ENCODE data around the gene MYBPC2. TPM values are rescaled to one million over a fixed set of nuclear protein-coding genes. Genes with fewer than 3 reads are reported as not detected.

MYBPC2 gene
- total and polyA plus RNA-seq, 2 donors (not counting 1 experiment from before 2014, with no cell fraction given), result 1.1 to 1.7 TPM

GRCh38 chr19:50415661-50416033 lies 17.0 kb upstream of the MYBPC2 start:
- Histone ChIP-seq H4K20me1 (ENCODE audit: control insufficient read depth, insufficient read depth, low read length, poor library complexity, severe bottlenecking) (peaks cover 16% of the 10 kb centered on the region), H3K4me3 (ENCODE audit: control extremely low read depth in 1 of 5, extremely low read depth in 1 of 5, insufficient read depth in 1 of 5, low read depth in 2 of 5, low read length in 4 of 5) (peak overlapping the region in 4 of 5 experiments; percentile 44 to 60 (median 52)), H3K9me3 (ENCODE audit: control extremely low read depth in 1 of 3, control insufficient read depth in 2 of 3, insufficient read depth in 1 of 3, low read length in 2 of 3) (no peaks in the 10 kb centered on the region), H3K27ac (ENCODE audit: low read length in 2 of 2) (peak overlapping the region; percentile 97 to 98), H3K4me1 (ENCODE audit: control insufficient read depth in 2 of 2, insufficient read depth in 2 of 2, low read length in 2 of 2) (peaks cover 31 to 54% of the 10 kb centered on the region in 2 donors), H3K79me2 (ENCODE audit: control insufficient read depth, insufficient read depth, low read length) (peaks cover 38% of the 10 kb centered on the region), H3K9ac (ENCODE audit: low read length) (peak overlapping the region; percentile 63), H3K4me2 (replicated peaks; ENCODE audit: low read depth, low read length, poor library complexity, severe bottlenecking) (peak overlapping the region; percentile 97), H2AFZ (ENCODE audit: insufficient read depth, low read depth, low read length, poor library complexity, severe bottlenecking) (peak overlapping the region; percentile 10), H3K27me3 (replicated peaks in 1 of 4; ENCODE audit: control extremely low read depth in 1 of 4, control insufficient read depth in 3 of 4, insufficient read depth in 4 of 4, low read length in 3 of 4) (no peaks in the 10 kb centered on the region), H3K36me3 (replicated peaks in 1 of 2; ENCODE audit: control extremely low read depth in 1 of 2, control insufficient read depth in 1 of 2, extremely low read depth in 1 of 2, insufficient read depth in 2 of 2, low read length in 1 of 2) (peaks cover 0 to 6% of the 10 kb centered on the region in 2 experiments)
- peak overlapping the region; percentile 81 for H3K4me3 Mint-ChIP-seq
- ATAC-seq (ENCODE audit: low read depth) (peak; percentile 64), DNase-seq (peak; percentile 97)
- intact Hi-C loops (cut with micrococcal nuclease), result loop anchor here (1.0 to 5.0 kb wide), 8 partner anchors 16 to 73 kb away; partner anchors contain the start of genes EMC10, GARIN5A, NR1H2 and POLD1
- no peaks in the 10 kb centered on the region for H3K27me3 Mint-ChIP-seq
- H3K27ac Mint-ChIP-seq, result peak overlapping the region; percentile 98
- TF ChIP-seq CTCF (IDR thresholded peaks at IDR 0.05) (no peak), EZH2 (IDR thresholded peaks at IDR 0.05; ENCODE audit: borderline replicate concordance, insufficient read depth, low read depth, low read length, poor library complexity, severe bottlenecking) (no peak)
- H3K9me3 Mint-ChIP-seq (ENCODE audit: insufficient read depth), result no peaks in the 10 kb centered on the region
- H3K4me1 Mint-ChIP-seq, result peaks cover 43% of the 10 kb centered on the region
- POLR2A ChIA-PET, result interaction anchor here (0.5 to 6.4 kb wide), 11 partner anchors 14 to 82 kb away, joined by 3 to 96 read pairs (median 7); partner anchors contain the start of genes MYBPC2, NR1H2 and POLD1
- CTCF ChIA-PET, result interaction anchor here (0.9 to 3.2 kb wide), 9 partner anchors 14 to 389 kb away, joined by 3 to 33 read pairs (median 9); partner anchors contain the start of genes NR1H2 and POLD1
- 4% methylated on average over 18 of the region's 22 CpGs for WGBS (ENCODE audit: insufficient coverage)

All from B cell (primary cell).